Natural killer cell (primary cell): ENCODE data around the gene URB1. TPM values are rescaled to one million over a fixed set of nuclear protein-coding genes. Genes with fewer than 3 reads are reported as not detected.

Experiments
- ATAC-seq, 3 donors: fragments of 150-1000 bp in 2 of 3; fragments of 200-7000 bp in 1 of 3; cut with Tn5 transposase; 1 replicate in 1 of 3; 2 replicates in 2 of 3; pipeline ENCODE4 v1.10.0; 2021; ENCODE audit warnings: mild to moderate bottlenecking in 2 of 3, moderate library complexity in 2 of 3
- DNase-seq, 2 donors: peaks; one replicate each; pipeline versions ENCODE4 v3.0.0 to v3.0.0-alpha.2; 2013 to 2021; ENCODE audit warnings: mixed read lengths in 1 of 2
- H3K27ac ChIP-seq: one replicate; pipeline ENCODE4 v1.5.1; 2013; ENCODE audit warnings: mild to moderate bottlenecking, low read length
- H3K27me3 ChIP-seq: one replicate; pipeline ENCODE4 v1.6.1; 2013; ENCODE audit warnings: low read length; ENCODE audit not compliant: control insufficient read depth, insufficient read depth
- H3K36me3 ChIP-seq: one replicate; pipeline ENCODE4 v1.6.1; 2013; ENCODE audit warnings: low read length; ENCODE audit not compliant: control insufficient read depth, insufficient read depth
- H3K4me1 ChIP-seq: one replicate; pipeline ENCODE4 v1.6.1; 2013; ENCODE audit warnings: low read length; ENCODE audit not compliant: control insufficient read depth, insufficient read depth
- H3K4me3 ChIP-seq: one replicate; pipeline ENCODE4 v1.5.1; 2013; ENCODE audit warnings: low read length
- H3K9me3 ChIP-seq: one replicate; pipeline ENCODE4 v1.6.1; 2013; ENCODE audit warnings: low read length; ENCODE audit not compliant: control insufficient read depth, insufficient read depth
- H3K27ac Mint-ChIP-seq, 2 donors: one replicate each; pipeline ENCODE4 v1.8.0; 2022; ENCODE audit warnings: mild to moderate bottlenecking in 2 of 2, mixed read lengths in 2 of 2, moderate library complexity in 1 of 2
- H3K27me3 Mint-ChIP-seq, 2 donors: one replicate each; pipeline ENCODE4 v1.8.0; 2022; ENCODE audit warnings: low read depth in 2 of 2, mixed read lengths in 2 of 2
- H3K36me3 Mint-ChIP-seq: one replicate; pipeline ENCODE4 v1.8.0; 2022; ENCODE audit warnings: mixed read lengths
- H3K4me1 Mint-ChIP-seq, 2 donors: one replicate each; pipeline ENCODE4 v1.8.0; 2022; ENCODE audit warnings: mixed read lengths in 2 of 2
- H3K4me3 Mint-ChIP-seq: one replicate; pipeline ENCODE4 v1.8.0; 2022; ENCODE audit warnings: mild to moderate bottlenecking, moderate library complexity, mixed read lengths
- H3K9me3 Mint-ChIP-seq, 2 donors: one replicate each; pipeline ENCODE4 v1.8.0; 2022; ENCODE audit warnings: mixed read lengths in 2 of 2
- WGBS: methylation state at CpG from one replicate; pipeline ENCODE4 v1.1.7; 2013; ENCODE audit warnings: missing lambda C conversion rate; ENCODE audit not compliant: insufficient coverage; 5-methylcytosine and 5-hydroxymethylcytosine counted together
- intact Hi-C: fragments of 100-400 bp; cut with micrococcal nuclease; formaldehyde crosslinking; loops from one replicate; pipeline ENCODE4 v1.14.2; 2022
- total RNA-seq, 4 donors: library from RNA; stranded (reverse); fragments of 120-200 nt in 1 of 4; gene quantifications; one replicate each; pipeline versions ENCODE4 v1.2.3 to v1.2.4, GENCODE V29; 2013 to 2022
- TF ChIP-seq, protein P1 (sequence below): fragments of 200-600 bp; IDR thresholded peaks from one replicate; pipeline ENCODE4 v1.8.0; 2022; ENCODE audit warnings: antibody characterized with exemption

URB1 gene
- total RNA-seq, 3 donors from 2014 or later (not counting 1 experiment from before 2014, with no cell fraction given) = 6.1 to 7.8 (median 7.5) TPM

GRCh38 chr21:32340863-32341848 is 51.7 kb downstream of the URB1 start:
- Histone ChIP-seq H3K27me3 (no peaks in the 10 kb centered on the region), H3K36me3 (peaks cover 68% of the 10 kb centered on the region), H3K4me3 (no peak overlapping the region), H3K9me3 (peaks cover 10% of the 10 kb centered on the region), H3K27ac (no peak overlapping the region), H3K4me1 (no peaks in the 10 kb centered on the region)
- intact Hi-C loops = no loop called here
- H3K4me3 Mint-ChIP-seq = no peak overlapping the region
- H3K27ac Mint-ChIP-seq = no peak overlapping the region
- no peaks in the 10 kb centered on the region for H3K4me1 Mint-ChIP-seq
- DNase-seq = no peak
- no peaks in the 10 kb centered on the region for H3K27me3 Mint-ChIP-seq
- TF ChIP-seq, protein P1, sequence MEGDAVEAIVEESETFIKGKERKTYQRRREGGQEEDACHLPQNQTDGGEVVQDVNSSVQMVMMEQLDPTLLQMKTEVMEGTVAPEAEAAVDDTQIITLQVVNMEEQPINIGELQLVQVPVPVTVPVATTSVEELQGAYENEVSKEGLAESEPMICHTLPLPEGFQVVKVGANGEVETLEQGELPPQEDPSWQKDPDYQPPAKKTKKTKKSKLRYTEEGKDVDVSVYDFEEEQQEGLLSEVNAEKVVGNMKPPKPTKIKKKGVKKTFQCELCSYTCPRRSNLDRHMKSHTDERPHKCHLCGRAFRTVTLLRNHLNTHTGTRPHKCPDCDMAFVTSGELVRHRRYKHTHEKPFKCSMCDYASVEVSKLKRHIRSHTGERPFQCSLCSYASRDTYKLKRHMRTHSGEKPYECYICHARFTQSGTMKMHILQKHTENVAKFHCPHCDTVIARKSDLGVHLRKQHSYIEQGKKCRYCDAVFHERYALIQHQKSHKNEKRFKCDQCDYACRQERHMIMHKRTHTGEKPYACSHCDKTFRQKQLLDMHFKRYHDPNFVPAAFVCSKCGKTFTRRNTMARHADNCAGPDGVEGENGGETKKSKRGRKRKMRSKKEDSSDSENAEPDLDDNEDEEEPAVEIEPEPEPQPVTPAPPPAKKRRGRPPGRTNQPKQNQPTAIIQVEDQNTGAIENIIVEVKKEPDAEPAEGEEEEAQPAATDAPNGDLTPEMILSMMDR = no peak
- peaks cover 42% of the 10 kb centered on the region for H3K36me3 Mint-ChIP-seq
- ATAC-seq = no peak
- peaks cover 0 to 11% of the 10 kb centered on the region in 2 donors for H3K9me3 Mint-ChIP-seq
- WGBS = 93% methylated on average over 9 of the region's 12 CpGs

- H3K27ac ChIP-seq = no peak overlapping the region
- Mint-ChIP-seq H3K9me3 (no peaks in the 10 kb centered on the region), H3K36me3 (peaks cover 37% of the 10 kb centered on the region), H3K27me3 (no peaks in the 10 kb centered on the region), H3K27ac (no peak overlapping the region), H3K4me1 (no peaks in the 10 kb centered on the region), H3K4me3 (no peak overlapping the region)
- 96% methylated on average over 21 of the region's 23 CpGs for WGBS
- ATAC-seq = no peak
- H3K36me3 ChIP-seq = peaks cover 66% of the 10 kb centered on the region
- H3K4me1 ChIP-seq = no peaks in the 10 kb centered on the region
- TF ChIP-seq, protein P1 = no peak
- intact Hi-C loops = no loop called here
- no peak for DNase-seq
- H3K4me3 ChIP-seq = no peak overlapping the region
- no peaks in the 10 kb centered on the region for H3K27me3 ChIP-seq
- no peaks in the 10 kb centered on the region for H3K9me3 ChIP-seq
Measured at GRCh38 chr21:32338209-32338921, 54.4 kb downstream of the URB1 start.

DNA sequence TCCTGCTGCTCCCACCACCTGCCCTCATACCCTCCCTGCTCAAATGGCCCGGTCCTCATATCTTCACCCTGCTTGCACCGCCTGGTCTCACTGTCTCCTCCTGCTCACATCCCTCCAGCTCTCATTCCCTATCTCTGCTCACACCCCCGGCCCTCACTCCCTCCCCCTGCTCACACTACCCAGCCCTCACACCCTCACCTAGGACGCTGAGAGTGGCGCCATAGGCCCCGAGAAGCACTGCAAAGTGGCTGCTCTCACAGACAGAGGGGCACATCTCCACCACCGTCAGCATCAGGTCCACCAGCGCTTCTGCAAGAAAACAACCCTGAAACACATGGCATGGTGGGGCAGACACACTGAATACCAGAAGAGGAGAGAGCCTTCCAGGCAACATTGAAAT is 55.6 kb downstream of the URB1 start:
- H3K27me3 ChIP-seq = no peaks in the 10 kb centered on the region
- no peaks in the 10 kb centered on the region for H3K4me1 ChIP-seq
- no peak for ATAC-seq
- TF ChIP-seq, protein P1 = no peak
- 96% methylated on average over 8 of the region's 8 CpGs for WGBS
- no peak overlapping the region for H3K27ac Mint-ChIP-seq
- peaks cover 41% of the 10 kb centered on the region for H3K36me3 Mint-ChIP-seq
- no peaks in the 10 kb centered on the region for H3K9me3 ChIP-seq
- H3K4me3 ChIP-seq = no peak overlapping the region
- H3K9me3 Mint-ChIP-seq = no peaks in the 10 kb centered on the region
- intact Hi-C loops = no loop called here
- H3K4me1 Mint-ChIP-seq = peaks cover 0 to 7% of the 10 kb centered on the region in 2 donors
- DNase-seq = no peak
- H3K27me3 Mint-ChIP-seq = no peaks in the 10 kb centered on the region
- H3K4me3 Mint-ChIP-seq = no peak overlapping the region
- H3K27ac ChIP-seq = no peak overlapping the region
- peaks cover 68% of the 10 kb centered on the region for H3K36me3 ChIP-seq
